Tibial artery (tissue), 4 donors: ENCODE results near the gene GSTA2.

ENCODE experiments used
- DNase-seq, 2 donors: peaks; one replicate each; pipeline ENCODE4 v3.0.0-alpha.2; 2019
- H3K27ac ChIP-seq, 2 donors: fragments of 200-600 bp; sonication (generic) in 1 of 2; 1 replicate in 1 of 2; 2 replicates in 1 of 2; pipeline ENCODE4 v1.5.1; 2018 to 2019; ENCODE audit warnings: mild to moderate bottlenecking in 1 of 2
- H3K27me3 ChIP-seq, 2 donors: fragments of 200-600 bp; sonication (generic) in 1 of 2; one replicate each; pipeline versions ENCODE4 v1.5.1 to v1.6.0; 2016 to 2019
- H3K36me3 ChIP-seq, 3 donors: fragments of 200-600 bp; sonication (generic) in 2 of 3; one replicate each; pipeline ENCODE4 v1.5.1; 2016 to 2019; ENCODE audit warnings: mild to moderate bottlenecking in 2 of 3
- H3K4me1 ChIP-seq, 4 donors: fragments of 200-600 bp; sonication (generic) in 2 of 4; 1 replicate in 3 of 4; 2 replicates in 1 of 4; pipeline ENCODE4 v1.5.1; 2016 to 2019
- H3K4me3 ChIP-seq, 2 donors: fragments of 200-600 bp; sonication (generic) in 1 of 2; 1 replicate in 1 of 2; 2 replicates in 1 of 2; pipeline ENCODE4 v1.5.1; 2018 to 2019; ENCODE audit warnings: mild to moderate bottlenecking in 2 of 2
- H3K9me3 ChIP-seq, 3 donors: fragments of 200-600 bp; sonication (generic) in 1 of 3; one replicate each; pipeline ENCODE4 v1.5.1; 2016 to 2019
- CTCF ChIP-seq, 2 experiments: fragments of 200-600 bp in 1 of 2; fragments of 450-650 bp in 1 of 2; IDR thresholded peaks; one replicate each; pipeline ENCODE4 v1.5.1; 2017 to 2019; ENCODE audit warnings: antibody characterized with exemption in 2 of 2, mild to moderate bottlenecking in 1 of 2, moderate library complexity in 1 of 2
- intact Hi-C: fragments of 100-400 bp; cut with DNase I; formaldehyde crosslinking; loops from one replicate; pipeline ENCODE4 v1.15.0; 2023; ENCODE audit warnings: low total_unique reads

GSTA2 gene

GRCh38 chr6:52726741-52727535 lies 36.3 kb downstream of the GSTA2 start:
- H3K4me3 ChIP-seq, result no peak overlapping the region
- no peaks in the 10 kb centered on the region for H3K36me3 ChIP-seq
- H3K27ac ChIP-seq, result peak overlapping the region; percentile 7 to 9
- intact Hi-C loops, result no loop called here
- DNase-seq, result no peak
- TF ChIP-seq CTCF (IDR thresholded peaks at IDR 0.05), result no peak
- H3K9me3 ChIP-seq, result no peaks in the 10 kb centered on the region
- no peaks in the 10 kb centered on the region for H3K27me3 ChIP-seq
- H3K4me1 ChIP-seq, result peaks cover 0 to 40% (median 15%) of the 10 kb centered on the region in 4 donors

GRCh38 chr6:52726193-52726542 lies 37.1 kb downstream of the GSTA2 start:
- Histone ChIP-seq H3K36me3 (no peaks in the 10 kb centered on the region), H3K9me3 (no peaks in the 10 kb centered on the region), H3K4me3 (no peak overlapping the region), H3K27ac (no peak overlapping the region), H3K27me3 (no peaks in the 10 kb centered on the region), H3K4me1 (peaks cover 0 to 40% (median 15%) of the 10 kb centered on the region in 4 donors)
- no peak for TF ChIP-seq CTCF (IDR thresholded peaks at IDR 0.05)
- intact Hi-C loops, result no loop called here
- no peak for DNase-seq

DNA sequence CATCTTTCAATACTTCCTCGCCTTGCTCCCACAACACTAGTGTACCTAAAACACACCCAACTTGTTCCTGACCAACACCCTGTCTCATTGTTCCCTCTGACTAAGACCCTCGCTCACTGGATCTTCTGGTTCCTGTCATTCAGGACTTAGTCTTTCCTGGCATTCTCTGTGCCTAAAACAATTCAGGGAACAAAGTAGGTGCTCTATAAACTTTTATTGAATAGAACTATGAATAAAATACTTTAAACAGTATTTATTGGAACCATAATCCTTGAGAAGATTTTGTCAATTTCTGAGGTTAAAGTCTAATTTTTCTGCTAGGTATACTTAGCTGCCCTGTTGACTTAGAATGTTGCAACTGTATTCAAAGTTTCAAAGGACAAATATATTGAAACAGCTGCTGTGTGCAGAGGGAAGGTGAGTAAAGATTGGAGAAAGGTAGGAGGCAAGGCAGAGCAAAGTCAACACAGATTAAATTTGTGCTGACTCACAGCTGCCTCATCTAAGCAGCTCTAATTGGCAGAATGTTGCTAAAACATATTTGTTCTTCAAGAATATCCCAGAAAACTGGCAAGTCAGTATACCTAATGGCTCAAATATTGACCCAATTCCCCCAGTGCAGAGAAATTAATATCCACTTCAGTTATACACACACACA lies 37.6 kb downstream of the GSTA2 start:
- Histone ChIP-seq H3K9me3 (no peaks in the 10 kb centered on the region), H3K36me3 (no peaks in the 10 kb centered on the region), H3K4me3 (no peak overlapping the region), H3K27me3 (no peaks in the 10 kb centered on the region), H3K27ac (peak overlapping the region; percentile 52 to 77), H3K4me1 (peaks cover 0 to 40% (median 15%) of the 10 kb centered on the region in 4 donors)
- intact Hi-C loops, result no loop called here
- TF ChIP-seq CTCF (IDR thresholded peaks at IDR 0.05), result no peak
- DNase-seq, result no peak

- TF ChIP-seq CTCF (IDR thresholded peaks at IDR 0.05), result no peak
- H3K9me3 ChIP-seq, result no peaks in the 10 kb centered on the region
- no peaks in the 10 kb centered on the region for H3K27me3 ChIP-seq
- H3K4me3 ChIP-seq, result no peak overlapping the region
- no peaks in the 10 kb centered on the region for H3K36me3 ChIP-seq
- peaks cover 0 to 40% (median 15%) of the 10 kb centered on the region in 4 donors for H3K4me1 ChIP-seq
- H3K27ac ChIP-seq, result peak overlapping the region; percentile 52 to 77
- intact Hi-C loops, result no loop called here
- peak; percentile 45 to 68 for DNase-seq
These were observed 38.1 kb downstream of the GSTA2 start for GRCh38 chr6:52725143-52725534.

GRCh38 chr6:52724406-52725121 lies 38.7 kb downstream of the GSTA2 start:
- intact Hi-C loops, result no loop called here
- no peaks in the 10 kb centered on the region for H3K9me3 ChIP-seq
- peak; percentile 40 to 49 for TF ChIP-seq CTCF (IDR thresholded peaks at IDR 0.05)
- H3K4me1 ChIP-seq, result peaks cover 0 to 40% (median 15%) of the 10 kb centered on the region in 4 donors
- peak overlapping the region; percentile 52 to 77 for H3K27ac ChIP-seq
- H3K36me3 ChIP-seq, result no peaks in the 10 kb centered on the region
- peak; percentile 87 to 93 for DNase-seq
- no peak overlapping the region for H3K4me3 ChIP-seq
- H3K27me3 ChIP-seq, result no peaks in the 10 kb centered on the region
